NK-92 treated with Interleukin-12 subunit alpha and Interleukin-12 subunit beta, amount 100 ng/mL, for 24 hours (cell line): ENCODE measurements around the gene CREB3L1.
A peak's percentile ranks its signal among the peaks of the same experiment; 100 is the strongest.

Experiments
- DNase-seq: peaks from one replicate; lab custom pipeline; 2025; lab: John Stamatoyannopoulos, UW

CREB3L1 gene

GRCh38 chr11:46277622-46278386 lies at the start of gene CREB3L1:
Gene CREB3L1 (plus strand): TSS chr11:46277662. CDS start chr11:46278112, 450 bp downstream.
- no peak for DNase-seq

- DNase-seq = no peak
These were observed 48.2 kb upstream of the CREB3L1 start for GRCh38 chr11:46229230-46229629.

- DNase-seq = no peak
These were observed 43.2 kb upstream of the CREB3L1 start for GRCh38 chr11:46234311-46234710.

GRCh38 chr11:46235777-46236688 lies 41.4 kb upstream of the CREB3L1 start:
- DNase-seq = no peak

GRCh38 chr11:46236918-46237247 lies 40.6 kb upstream of the CREB3L1 start:
- DNase-seq = no peak

- DNase-seq = no peak
These were observed 40.0 kb upstream of the CREB3L1 start for GRCh38 chr11:46237248-46238077.

GRCh38 chr11:46238078-46238966 lies 39.1 kb upstream of the CREB3L1 start:
- no peak for DNase-seq

GRCh38 chr11:46238967-46239800 lies 38.3 kb upstream of the CREB3L1 start:
- peak; percentile 69 for DNase-seq

GRCh38 chr11:46239801-46240061 lies 37.7 kb upstream of the CREB3L1 start:
- DNase-seq = no peak

GRCh38 chr11:46240371-46240770 lies 37.1 kb upstream of the CREB3L1 start:
- DNase-seq = no peak

GRCh38 chr11:46240861-46241260 lies 36.6 kb upstream of the CREB3L1 start:
- no peak for DNase-seq

- DNase-seq = no peak
These were observed 35.2 kb upstream of the CREB3L1 start for GRCh38 chr11:46242041-46242951.

GRCh38 chr11:46242952-46243795 lies 34.3 kb upstream of the CREB3L1 start:
- peak; percentile 88 for DNase-seq

- DNase-seq = no peak
These were observed 33.7 kb upstream of the CREB3L1 start for GRCh38 chr11:46243796-46244109.

GRCh38 chr11:46246521-46246920 lies 30.9 kb upstream of the CREB3L1 start:
- DNase-seq = no peak

- DNase-seq = no peak
These were observed 30.4 kb upstream of the CREB3L1 start for GRCh38 chr11:46247090-46247489.

GRCh38 chr11:46247659-46248058 lies 29.8 kb upstream of the CREB3L1 start:
- DNase-seq = no peak

- DNase-seq = no peak
These were observed 29.0 kb upstream of the CREB3L1 start for GRCh38 chr11:46248289-46249102.
